Astrocyte of the cerebellum (primary cell): ENCODE results near the gene TNNI2.
A peak's percentile ranks its signal among the peaks of the same experiment; 100 is the strongest.
"Not testable (repeated sequence)": the region's sequence is repeated elsewhere in the genome, so short reads cannot be mapped to it uniquely, and the experiment has no call there.

Experiments used
- DNase-seq: peaks from one replicate; pipeline ENCODE4 v3.0.0-alpha.2; 2011; ENCODE audit warnings: low read depth
- H3K4me3 ChIP-seq: 2 replicates; pipeline ENCODE4 v1.5.1; 2011; ENCODE audit warnings: mild to moderate bottlenecking, low read depth, low read length, moderate library complexity
- CTCF ChIP-seq: IDR thresholded peaks from 2 replicates; pipeline ENCODE4 v1.5.1; 2012; ENCODE audit warnings: low read length, low read depth, moderate library complexity, mild to moderate bottlenecking; ENCODE audit errors: missing control alignments
- in situ Hi-C: cut with HindIII; loops from 2 replicates; pipeline ENCODE4 v1.10.0; 2017; ENCODE audit warnings: low sequenced_read_pairs

Gene TNNI2

GRCh38 chr11:1873048-1873812, 34.4 kb downstream of the TNNI2 start:
- no peak for TF ChIP-seq CTCF
- in situ Hi-C loops, result no loop called here
- H3K4me3 ChIP-seq, result no peak overlapping the region
- peak; percentile 35 for DNase-seq

GRCh38 chr11:1873813-1874150, 35.0 kb downstream of the TNNI2 start:
- in situ Hi-C loops, H3K4me3 ChIP-seq, DNase-seq: not testable (repeated sequence)

DNA sequence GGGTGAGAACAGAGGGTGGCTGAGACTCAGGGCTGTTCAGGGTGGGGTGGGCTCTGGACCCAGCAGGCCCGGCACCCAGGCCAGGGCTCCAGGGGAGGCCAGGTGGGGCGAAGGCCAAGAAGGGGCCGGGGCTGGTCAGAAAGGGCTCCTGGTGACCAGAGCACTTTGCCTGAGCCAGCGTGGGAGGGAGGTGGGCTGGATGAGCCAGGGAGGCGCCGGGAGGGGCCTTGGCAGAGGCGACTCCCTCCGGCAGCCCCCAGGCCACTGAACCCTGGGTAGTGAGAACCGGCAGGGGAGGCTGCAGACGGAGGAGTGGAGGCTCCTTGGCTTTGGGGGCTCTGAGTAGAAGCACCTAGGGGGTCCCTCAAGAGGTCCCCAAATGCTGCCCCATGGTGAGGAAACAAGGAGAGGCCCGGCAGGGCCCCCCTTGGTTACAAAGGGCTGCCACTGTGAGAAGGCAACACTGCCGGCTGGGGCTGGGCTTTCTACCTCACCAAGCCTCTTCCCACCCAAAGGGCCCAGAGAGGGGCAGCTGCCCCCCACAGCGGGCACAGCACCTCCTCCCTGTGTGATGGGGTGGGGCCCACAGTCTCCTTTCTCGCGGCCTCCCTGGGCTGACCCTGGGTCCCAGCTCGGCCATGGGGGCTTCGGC, 35.8 kb downstream of the TNNI2 start:
- in situ Hi-C loops, DNase-seq, H3K4me3 ChIP-seq: not testable (repeated sequence)

DNA sequence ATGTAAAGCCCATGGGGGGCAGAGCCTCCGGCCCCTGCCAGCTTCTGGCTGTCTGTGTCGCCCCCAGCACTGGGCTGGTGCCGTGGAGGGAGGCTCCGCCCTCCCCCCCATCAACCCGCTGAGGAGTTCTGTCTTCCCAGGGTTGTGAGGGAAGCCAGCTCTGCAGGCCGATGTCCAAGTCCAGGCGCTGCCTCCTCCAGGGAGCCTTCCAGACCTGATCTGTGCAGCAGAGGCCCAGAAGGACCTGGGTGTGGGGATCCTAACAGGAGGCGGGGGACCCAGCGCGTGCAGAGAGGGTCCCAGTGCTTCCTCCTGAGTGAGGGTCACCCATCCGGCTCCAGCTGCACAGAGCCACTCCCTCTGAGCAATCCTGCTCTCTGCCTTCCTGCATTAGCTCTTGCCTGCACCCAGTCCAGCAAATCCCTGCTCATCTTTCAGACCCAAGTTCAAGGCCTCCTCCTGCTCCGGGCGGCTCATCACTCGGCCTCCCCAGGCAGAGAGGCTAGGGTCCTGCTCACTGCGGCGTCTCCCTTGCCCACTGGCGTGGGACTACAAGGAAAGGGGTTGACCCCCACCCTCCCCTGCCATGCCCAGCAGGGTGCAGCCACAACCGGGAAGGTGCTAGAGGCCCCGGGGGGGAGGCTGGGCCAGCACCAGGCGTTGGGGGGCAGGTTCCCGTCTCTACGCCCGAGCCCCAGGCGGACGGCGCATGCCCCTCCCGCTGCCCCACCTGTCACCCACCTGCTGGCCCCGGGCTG, 36.5 kb downstream of the TNNI2 start:
- H3K4me3 ChIP-seq, result no peak overlapping the region
- in situ Hi-C loops, result no loop called here
- DNase-seq, result no peak
- TF ChIP-seq CTCF, result no peak

GRCh38 chr11:1875851-1876301, 37.1 kb downstream of the TNNI2 start:
- in situ Hi-C loops, H3K4me3 ChIP-seq, DNase-seq: not testable (repeated sequence)

GRCh38 chr11:1876361-1877063, 37.7 kb downstream of the TNNI2 start:
- H3K4me3 ChIP-seq, result no peak overlapping the region
- TF ChIP-seq CTCF, result peak; percentile 64
- no peak for DNase-seq
- in situ Hi-C loops, result no loop called here

DNA sequence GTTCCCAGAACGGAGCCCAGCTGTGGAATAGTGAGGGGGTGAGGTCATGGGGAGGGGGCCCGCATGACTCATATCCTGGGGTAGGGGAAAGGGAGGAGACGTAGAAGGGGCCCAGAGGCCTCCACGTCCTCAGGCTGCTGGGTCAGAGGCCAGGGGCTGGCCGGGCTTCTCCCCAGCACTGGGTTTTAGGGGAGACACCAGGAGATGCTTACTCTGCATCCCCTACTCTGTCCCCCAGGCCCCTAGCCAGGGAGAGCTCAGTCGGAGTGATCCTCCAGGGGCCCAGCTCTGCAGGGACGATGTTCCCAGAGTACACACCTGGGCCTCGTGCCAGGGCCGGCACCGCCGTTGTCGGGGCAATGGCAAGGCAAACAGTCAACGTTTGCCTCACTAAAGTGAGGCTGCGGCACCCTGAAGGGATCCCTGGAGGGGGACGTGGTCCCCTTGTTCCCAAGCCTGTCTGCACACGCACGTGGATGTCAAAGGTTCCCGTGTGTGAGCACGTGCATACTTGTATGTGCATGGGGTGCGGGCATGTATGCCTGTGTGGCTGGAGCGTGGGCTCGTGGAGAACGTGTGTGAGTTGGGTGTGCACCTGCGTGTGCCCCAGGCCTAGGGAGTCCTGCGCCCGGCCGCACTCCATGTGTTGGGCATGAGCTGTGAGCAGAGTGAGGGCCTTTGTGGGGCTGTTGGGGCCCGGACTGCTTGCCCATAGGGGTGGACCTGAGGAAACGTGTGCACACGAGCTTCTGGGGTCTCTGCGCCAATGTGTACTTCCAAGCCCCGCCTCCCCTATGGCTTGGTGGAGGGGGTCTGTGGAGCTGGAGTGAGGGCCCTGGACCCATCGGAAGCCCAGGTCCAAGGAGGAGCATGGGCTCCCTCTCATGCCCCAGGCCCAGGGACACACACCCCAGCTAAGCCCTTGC, 38.7 kb downstream of the TNNI2 start:
- DNase-seq, result no peak
- no peak overlapping the region for H3K4me3 ChIP-seq
- in situ Hi-C loops, result no loop called here
- TF ChIP-seq CTCF, result no peak
